Gastroesophageal sphincter (tissue), 4 donors: ENCODE measurements around the gene POLQ. TPM values are rescaled to one million over a fixed set of nuclear protein-coding genes. Genes with fewer than 3 reads are reported as not detected.

Experiments
- ATAC-seq: fragments of 150-250 bp; one replicate; pipeline ENCODE4 v1.9.1; 2016; ENCODE audit warnings: mild to moderate bottlenecking, moderate library complexity
- H3K27ac ChIP-seq, 4 donors: fragments of 200-600 bp; sonication (generic) in 3 of 4; 1 replicate in 3 of 4; 2 replicates in 1 of 4; pipeline ENCODE4 v1.5.1; 2016 to 2019
- H3K27me3 ChIP-seq: fragments of 200-600 bp; sonication (generic); one replicate; pipeline ENCODE4 v1.5.1; 2019
- H3K36me3 ChIP-seq, 2 donors: fragments of 200-600 bp; sonication (generic); one replicate each; pipeline ENCODE4 v1.5.1; 2019; ENCODE audit warnings: control low read depth in 1 of 2
- H3K4me1 ChIP-seq, 3 donors: fragments of 200-600 bp; sonication (generic); 1 replicate in 2 of 3; 2 replicates in 1 of 3; pipeline ENCODE4 v1.5.1; 2016 to 2019; ENCODE audit warnings: control low read depth in 2 of 3
- H3K4me3 ChIP-seq, 2 donors: fragments of 200-600 bp; sonication (generic); one replicate each; pipeline ENCODE4 v1.5.1; 2019; ENCODE audit warnings: mild to moderate bottlenecking in 1 of 2, moderate library complexity in 1 of 2
- H3K9me3 ChIP-seq, 3 donors: fragments of 200-600 bp; sonication (generic); one replicate each; pipeline ENCODE4 v1.5.1; 2017 to 2019; ENCODE audit warnings: control low read depth in 2 of 3
- EP300 ChIP-seq: sonication (generic); formaldehyde crosslinking; IDR thresholded peaks from one replicate; pipeline ENCODE4 v1.6.1; 2017; ENCODE audit warnings: antibody characterized with exemption, mild to moderate bottlenecking
- POLR2A ChIP-seq, 2 donors: fragments of 450-650 bp; IDR thresholded peaks; one replicate each; pipeline ENCODE4 v1.6.1; 2017; ENCODE audit warnings: antibody characterized with exemption in 2 of 2, mild to moderate bottlenecking in 2 of 2, moderate library complexity in 1 of 2
- POLR2AphosphoS5 ChIP-seq: sonication (generic); formaldehyde crosslinking; IDR thresholded peaks from one replicate; pipeline ENCODE4 v1.6.1; 2017; ENCODE audit warnings: antibody characterized with exemption
- WGBS, 2 donors: methylation state at CpG; one replicate each; pipeline ENCODE4 v1.1.5; 2018; ENCODE audit warnings: low coverage in 1 of 2; 5-methylcytosine and 5-hydroxymethylcytosine counted together
- total RNA-seq, 4 donors: library from RNA; depleted of rRNA; stranded (reverse); fragments of >200 nt; gene quantifications; one replicate each; pipeline ENCODE4 v1.1.0, GENCODE V29; 2016
- TF ChIP-seq, protein P1 (sequence below), 4 experiments: fragments of 200-600 bp in 2 of 4; fragments of 450-650 bp in 2 of 4; sonication (generic) in 1 of 4; IDR thresholded peaks; one replicate each; pipeline ENCODE4 v1.5.1; 2017 to 2019; ENCODE audit warnings: antibody characterized with exemption in 4 of 4, mild to moderate bottlenecking in 2 of 4, moderate library complexity in 2 of 4

POLQ gene
- total RNA-seq, 4 donors from 2014 or later: 0.13 to 0.25 (median 0.15) TPM

DNA sequence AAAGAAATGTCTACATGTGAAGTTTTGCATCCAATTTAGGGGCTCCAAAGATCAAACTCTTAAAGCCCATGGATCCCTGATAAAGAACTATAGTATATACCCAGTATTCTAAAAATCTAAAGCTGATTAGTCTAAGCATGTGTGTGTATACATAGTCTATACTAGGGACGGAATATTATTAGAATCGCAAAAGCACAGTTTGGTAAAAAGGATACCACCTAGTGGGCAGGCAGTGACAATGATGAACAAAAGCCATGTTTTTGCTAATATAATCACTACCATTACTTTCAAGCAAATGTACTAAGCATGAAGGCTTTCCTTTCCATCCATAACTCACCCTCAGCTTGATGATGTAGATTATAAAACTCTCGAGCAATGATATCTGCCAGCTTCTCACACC is 16.5 kb downstream of the POLQ start:
- WGBS, 2 donors: 55 to 75% methylated on average over 3 of the region's 3 CpGs
- no peak for ATAC-seq
- no peaks in the 10 kb centered on the region for H3K4me1 ChIP-seq
- no peak for TF ChIP-seq POLR2AphosphoS5
- TF ChIP-seq POLR2A (IDR thresholded peaks at IDR 0.05): no peak
- TF ChIP-seq, protein P1, sequence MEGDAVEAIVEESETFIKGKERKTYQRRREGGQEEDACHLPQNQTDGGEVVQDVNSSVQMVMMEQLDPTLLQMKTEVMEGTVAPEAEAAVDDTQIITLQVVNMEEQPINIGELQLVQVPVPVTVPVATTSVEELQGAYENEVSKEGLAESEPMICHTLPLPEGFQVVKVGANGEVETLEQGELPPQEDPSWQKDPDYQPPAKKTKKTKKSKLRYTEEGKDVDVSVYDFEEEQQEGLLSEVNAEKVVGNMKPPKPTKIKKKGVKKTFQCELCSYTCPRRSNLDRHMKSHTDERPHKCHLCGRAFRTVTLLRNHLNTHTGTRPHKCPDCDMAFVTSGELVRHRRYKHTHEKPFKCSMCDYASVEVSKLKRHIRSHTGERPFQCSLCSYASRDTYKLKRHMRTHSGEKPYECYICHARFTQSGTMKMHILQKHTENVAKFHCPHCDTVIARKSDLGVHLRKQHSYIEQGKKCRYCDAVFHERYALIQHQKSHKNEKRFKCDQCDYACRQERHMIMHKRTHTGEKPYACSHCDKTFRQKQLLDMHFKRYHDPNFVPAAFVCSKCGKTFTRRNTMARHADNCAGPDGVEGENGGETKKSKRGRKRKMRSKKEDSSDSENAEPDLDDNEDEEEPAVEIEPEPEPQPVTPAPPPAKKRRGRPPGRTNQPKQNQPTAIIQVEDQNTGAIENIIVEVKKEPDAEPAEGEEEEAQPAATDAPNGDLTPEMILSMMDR (IDR thresholded peaks at IDR 0.05): no peak
- no peak for TF ChIP-seq EP300
- no peaks in the 10 kb centered on the region for H3K27me3 ChIP-seq
- no peak overlapping the region for H3K27ac ChIP-seq
- no peaks in the 10 kb centered on the region for H3K9me3 ChIP-seq
- H3K36me3 ChIP-seq: no peaks in the 10 kb centered on the region
- no peak overlapping the region for H3K4me3 ChIP-seq

DNA sequence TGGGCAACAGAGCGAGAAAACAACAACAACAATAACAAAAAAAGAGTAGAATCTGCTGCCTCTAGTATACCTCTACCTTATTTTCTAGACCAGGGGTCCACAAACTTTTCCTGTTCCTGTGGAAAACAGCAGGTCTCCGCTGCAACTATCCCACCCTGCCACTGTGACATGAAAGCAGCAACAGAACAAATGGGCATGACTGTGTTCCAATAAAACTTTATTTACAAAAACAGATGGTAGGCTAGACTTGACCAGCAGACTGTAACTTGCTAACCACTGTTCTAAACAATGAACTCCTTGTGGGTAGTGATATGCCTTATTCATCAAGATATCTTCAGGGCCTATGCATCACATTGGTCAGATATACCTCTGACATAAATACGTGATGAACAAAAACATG is 25.3 kb downstream of the POLQ start:
- Histone ChIP-seq H3K4me3 (no peak overlapping the region), H3K27ac (no peak overlapping the region), H3K4me1 (no peaks in the 10 kb centered on the region), H3K36me3 (no peaks in the 10 kb centered on the region), H3K27me3 (no peaks in the 10 kb centered on the region), H3K9me3 (peaks cover 0 to 5% (median 0%) of the 10 kb centered on the region in 3 donors)
- ATAC-seq: no peak
- 94 to 100% methylated on average over 3 of the region's 3 CpGs for WGBS, 2 donors
- TF ChIP-seq POLR2A (IDR thresholded peaks at IDR 0.05): no peak
- TF ChIP-seq EP300: no peak
- TF ChIP-seq POLR2AphosphoS5: no peak
- TF ChIP-seq, protein P1 (IDR thresholded peaks at IDR 0.05): no peak

DNA sequence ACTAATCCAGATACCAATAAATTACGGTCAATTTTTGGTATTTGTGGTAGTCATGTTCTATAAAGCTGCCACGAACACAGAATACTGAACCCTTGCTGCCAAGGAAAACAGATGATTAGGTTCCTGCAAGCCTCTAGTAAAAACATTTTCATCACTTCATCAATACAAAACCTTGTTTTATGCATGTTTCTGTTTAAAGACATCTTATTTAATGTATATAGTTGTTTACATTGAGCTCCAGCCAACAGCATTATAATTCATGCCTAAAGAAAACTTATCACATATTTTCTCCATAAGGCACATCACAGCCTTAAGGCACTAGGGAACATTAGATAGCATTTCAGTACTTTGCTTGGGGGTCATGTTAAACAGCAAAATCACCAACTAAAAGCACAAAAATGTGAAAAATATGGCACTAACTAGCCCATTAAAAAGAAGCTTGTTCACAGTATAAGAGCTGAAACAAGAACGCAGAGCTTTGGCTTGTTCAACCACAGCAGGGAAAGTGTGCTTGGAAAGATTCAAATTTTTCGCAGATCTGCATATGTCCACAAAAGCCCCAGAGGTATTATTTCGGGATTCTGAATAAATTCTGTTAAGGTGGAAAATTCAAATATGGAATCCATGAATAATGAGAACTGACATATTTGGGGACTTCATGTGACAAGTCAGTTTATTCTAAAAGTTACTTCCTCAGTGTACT is 27.7 kb downstream of the POLQ start:
- peaks cover 0 to 18% (median 0%) of the 10 kb centered on the region in 3 donors for H3K9me3 ChIP-seq
- WGBS, 2 donors: 76 to 86% methylated on average over 5 of the region's 5 CpGs
- no peaks in the 10 kb centered on the region for H3K27me3 ChIP-seq
- TF ChIP-seq POLR2AphosphoS5 (no peak), EP300 (no peak), POLR2A (IDR thresholded peaks at IDR 0.05) (no peak)
- TF ChIP-seq, protein P1 (IDR thresholded peaks at IDR 0.05): no peak
- no peak overlapping the region for H3K27ac ChIP-seq
- no peaks in the 10 kb centered on the region for H3K4me1 ChIP-seq
- no peak for ATAC-seq
- H3K36me3 ChIP-seq: no peaks in the 10 kb centered on the region
- H3K4me3 ChIP-seq: no peak overlapping the region

DNA sequence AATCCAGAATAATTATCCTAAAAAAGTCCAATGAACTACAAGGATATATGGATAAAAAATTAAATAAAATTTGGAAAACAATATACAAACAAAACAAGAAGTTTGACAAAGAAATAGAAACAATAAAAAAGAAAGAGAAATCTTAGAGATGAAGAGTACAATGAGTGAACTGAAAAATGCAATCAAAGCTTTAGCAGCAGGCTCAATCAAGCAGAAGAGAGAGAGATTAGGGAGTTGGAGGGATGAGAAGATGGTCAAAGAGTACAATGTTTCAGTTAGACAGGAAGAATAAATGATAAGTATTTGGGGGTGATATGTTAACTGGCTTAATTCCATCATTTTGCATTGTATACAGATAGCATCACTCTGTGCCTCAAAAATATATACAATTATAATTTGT is 29.9 kb downstream of the POLQ start:
- H3K36me3 ChIP-seq: no peaks in the 10 kb centered on the region
- H3K9me3 ChIP-seq: peaks cover 0 to 18% (median 0%) of the 10 kb centered on the region in 3 donors
- TF ChIP-seq, protein P1 (IDR thresholded peaks at IDR 0.05): no peak
- TF ChIP-seq POLR2AphosphoS5 (no peak), EP300 (no peak), POLR2A (IDR thresholded peaks at IDR 0.05) (no peak)
- H3K4me3 ChIP-seq: no peak overlapping the region
- H3K4me1 ChIP-seq: no peaks in the 10 kb centered on the region
- no peak overlapping the region for H3K27ac ChIP-seq
- no peaks in the 10 kb centered on the region for H3K27me3 ChIP-seq
- no peak for ATAC-seq

DNA sequence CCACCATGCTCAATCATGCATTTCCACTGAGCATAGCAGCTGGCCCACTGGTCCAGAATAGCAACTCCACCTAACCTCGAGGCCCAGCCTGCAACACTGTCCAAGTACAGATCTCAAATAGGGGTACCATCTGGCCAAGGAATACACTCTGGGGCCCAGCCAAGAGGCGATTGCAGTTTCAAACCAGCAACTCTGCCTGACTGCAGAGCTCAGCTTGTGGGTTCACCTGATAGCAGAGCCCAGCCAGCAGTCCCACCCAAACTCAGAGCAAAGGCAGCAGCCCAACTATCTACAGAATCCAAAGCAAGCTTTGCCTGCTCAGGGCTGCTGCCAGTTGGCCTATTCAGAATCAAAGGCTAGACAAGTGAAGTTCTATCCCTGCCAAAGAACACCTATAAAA is 30.5 kb downstream of the POLQ start:
- Histone ChIP-seq H3K4me1 (no peaks in the 10 kb centered on the region), H3K27ac (no peak overlapping the region), H3K4me3 (no peak overlapping the region), H3K27me3 (no peaks in the 10 kb centered on the region), H3K9me3 (peaks cover 0 to 18% (median 0%) of the 10 kb centered on the region in 3 donors), H3K36me3 (no peaks in the 10 kb centered on the region)
- ATAC-seq: no peak
- WGBS, 2 donors: no CpG with 5 or more reads among the region's 2 CpGs
- TF ChIP-seq EP300: no peak
- TF ChIP-seq, protein P1 (IDR thresholded peaks at IDR 0.05): no peak
- TF ChIP-seq POLR2AphosphoS5: no peak
- no peak for TF ChIP-seq POLR2A (IDR thresholded peaks at IDR 0.05)
